ENCODE results near the gene BTNL3.

BTNL3 gene

GRCh38 chr5:181047921-181048320 lies 59.3 kb downstream of the BTNL3 start:
- no peak for DNase-seq (ENCODE audit: low spot score)

GRCh38 chr5:181050016-181050415 lies 61.4 kb downstream of the BTNL3 start:
- DNase-seq (ENCODE audit: low spot score) = no peak

GRCh38 chr5:181051841-181052671 lies 63.4 kb downstream of the BTNL3 start:
- no peak for DNase-seq (ENCODE audit: low spot score)

DNA sequence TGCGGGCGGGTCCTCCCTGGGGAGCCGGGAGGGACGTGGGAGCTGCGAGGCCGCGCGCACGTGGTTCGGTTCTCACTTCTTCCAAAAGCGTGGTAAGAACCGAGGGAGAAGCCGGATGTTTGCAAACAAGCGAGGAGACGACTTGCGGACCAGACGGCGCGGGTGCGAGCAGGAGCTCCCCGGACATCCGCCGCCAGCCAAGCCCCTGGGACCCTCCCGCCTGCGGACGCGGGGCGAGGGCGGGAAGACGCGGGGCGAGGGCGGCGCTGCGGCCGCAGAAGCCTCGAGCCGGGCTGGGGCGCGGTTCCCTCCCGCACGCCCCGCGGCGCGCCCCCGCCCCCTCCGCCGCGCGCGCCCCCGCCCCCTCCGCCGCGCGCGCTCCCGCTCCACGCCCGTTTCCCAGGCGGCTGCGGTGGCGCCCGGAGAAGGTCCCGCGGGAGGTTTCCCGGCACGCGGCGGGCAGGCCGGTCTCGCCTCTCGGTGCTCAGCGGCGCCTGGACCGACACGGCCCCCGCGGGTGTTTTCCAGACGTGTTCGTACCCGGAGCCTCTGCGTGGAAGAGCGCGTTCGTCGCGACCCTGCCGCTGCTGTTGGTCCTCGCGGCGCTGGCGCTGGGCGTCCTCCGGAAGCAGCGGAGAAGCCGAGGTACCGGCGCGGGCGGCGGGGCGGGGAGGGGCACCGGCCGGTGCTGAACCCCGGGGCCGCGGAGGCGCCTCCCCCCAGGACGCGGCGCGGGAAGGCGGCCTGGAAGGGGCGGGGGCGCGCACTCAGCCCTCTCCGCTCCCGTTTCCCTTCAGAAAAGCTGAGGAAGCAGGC lies 64.2 kb downstream of the BTNL3 start:
- no peak for DNase-seq (ENCODE audit: low spot score)

GRCh38 chr5:181053488-181054121 lies 65.0 kb downstream of the BTNL3 start:
- no peak for DNase-seq (ENCODE audit: low spot score)

GRCh38 chr5:181054138-181054537 lies 65.5 kb downstream of the BTNL3 start:
- DNase-seq (ENCODE audit: low spot score) = no peak

- DNase-seq (ENCODE audit: low spot score) = no peak
Measured at GRCh38 chr5:181054871-181055459, 66.3 kb downstream of the BTNL3 start.
